Mammary epithelial cell (primary cell): ENCODE results near the gene CCNL1.

Source experiments
- EZH2 ChIP-seq: IDR thresholded peaks from 2 replicates; pipeline ENCODE4 v1.6.1; 2012; ENCODE audit warnings: low read length, inconsistent platforms, borderline replicate concordance
- TF ChIP-seq, protein P1 (sequence below), 2 donors: IDR thresholded peaks in 1 of 2; conservative IDR thresholded peaks in 1 of 2; 2 replicates each; pipeline ENCODE4 v1.5.1; 2011 to 2012; ENCODE audit warnings: inconsistent platforms in 2 of 2, low read length in 2 of 2, mild to moderate bottlenecking in 2 of 2, control low read depth in 1 of 2, low read depth in 1 of 2; ENCODE audit not compliant: insufficient read depth in 1 of 2; ENCODE audit errors: extremely low read depth in 1 of 2

DNA sequence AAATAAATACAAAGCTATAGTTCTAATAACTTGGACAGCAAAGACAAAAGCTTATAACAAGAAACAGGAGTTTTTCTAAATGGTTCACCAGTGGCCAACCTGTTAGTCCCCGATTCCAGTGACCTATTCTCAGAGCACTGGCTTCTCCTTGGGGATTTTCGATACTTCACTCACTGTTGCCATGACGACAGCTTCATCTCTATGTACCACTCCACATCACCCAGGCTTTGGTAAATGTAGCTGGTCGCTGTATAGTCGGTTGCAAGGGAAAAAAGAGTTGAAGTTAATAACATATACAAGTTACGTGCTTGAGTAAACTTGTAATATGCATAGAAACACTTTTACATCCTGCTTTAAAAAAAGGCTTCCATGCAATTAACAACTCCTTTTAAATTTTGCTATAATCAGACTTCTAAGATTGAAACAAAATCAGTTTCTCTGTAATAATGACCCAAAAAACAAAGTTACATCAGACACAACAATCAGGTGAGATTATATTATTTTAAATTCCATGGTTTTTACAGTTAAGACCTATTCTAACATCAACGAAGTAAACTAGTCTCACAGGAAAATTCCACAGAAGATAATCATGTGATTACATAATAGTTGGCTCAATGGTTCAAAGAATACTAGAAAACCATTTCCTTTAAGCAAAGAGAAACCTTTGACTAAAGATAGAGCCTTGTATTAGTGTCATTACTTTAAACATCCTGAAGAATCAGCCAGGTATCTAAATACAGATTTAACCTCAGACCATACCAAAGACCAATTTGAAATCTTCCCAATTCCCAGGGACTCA is 2.9 kb downstream of the CCNL1 start:
- TF ChIP-seq, protein P1, sequence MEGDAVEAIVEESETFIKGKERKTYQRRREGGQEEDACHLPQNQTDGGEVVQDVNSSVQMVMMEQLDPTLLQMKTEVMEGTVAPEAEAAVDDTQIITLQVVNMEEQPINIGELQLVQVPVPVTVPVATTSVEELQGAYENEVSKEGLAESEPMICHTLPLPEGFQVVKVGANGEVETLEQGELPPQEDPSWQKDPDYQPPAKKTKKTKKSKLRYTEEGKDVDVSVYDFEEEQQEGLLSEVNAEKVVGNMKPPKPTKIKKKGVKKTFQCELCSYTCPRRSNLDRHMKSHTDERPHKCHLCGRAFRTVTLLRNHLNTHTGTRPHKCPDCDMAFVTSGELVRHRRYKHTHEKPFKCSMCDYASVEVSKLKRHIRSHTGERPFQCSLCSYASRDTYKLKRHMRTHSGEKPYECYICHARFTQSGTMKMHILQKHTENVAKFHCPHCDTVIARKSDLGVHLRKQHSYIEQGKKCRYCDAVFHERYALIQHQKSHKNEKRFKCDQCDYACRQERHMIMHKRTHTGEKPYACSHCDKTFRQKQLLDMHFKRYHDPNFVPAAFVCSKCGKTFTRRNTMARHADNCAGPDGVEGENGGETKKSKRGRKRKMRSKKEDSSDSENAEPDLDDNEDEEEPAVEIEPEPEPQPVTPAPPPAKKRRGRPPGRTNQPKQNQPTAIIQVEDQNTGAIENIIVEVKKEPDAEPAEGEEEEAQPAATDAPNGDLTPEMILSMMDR (conservative IDR thresholded peaks at IDR 0.05 in 1 of 2, IDR thresholded peaks at IDR 0.05 in 1 of 2; ENCODE audit: extremely low read depth in 1 of 2, insufficient read depth in 1 of 2, low read depth in 1 of 2, low read length in 2 of 2), result no peak
- no peak for TF ChIP-seq EZH2
